ENCODE measurements around the gene NDUFB8.
"Not testable (repeated sequence)": the region's sequence is repeated elsewhere in the genome, so short reads cannot be mapped to it uniquely, and the experiment has no call there.

The NDUFB8 gene

DNA sequence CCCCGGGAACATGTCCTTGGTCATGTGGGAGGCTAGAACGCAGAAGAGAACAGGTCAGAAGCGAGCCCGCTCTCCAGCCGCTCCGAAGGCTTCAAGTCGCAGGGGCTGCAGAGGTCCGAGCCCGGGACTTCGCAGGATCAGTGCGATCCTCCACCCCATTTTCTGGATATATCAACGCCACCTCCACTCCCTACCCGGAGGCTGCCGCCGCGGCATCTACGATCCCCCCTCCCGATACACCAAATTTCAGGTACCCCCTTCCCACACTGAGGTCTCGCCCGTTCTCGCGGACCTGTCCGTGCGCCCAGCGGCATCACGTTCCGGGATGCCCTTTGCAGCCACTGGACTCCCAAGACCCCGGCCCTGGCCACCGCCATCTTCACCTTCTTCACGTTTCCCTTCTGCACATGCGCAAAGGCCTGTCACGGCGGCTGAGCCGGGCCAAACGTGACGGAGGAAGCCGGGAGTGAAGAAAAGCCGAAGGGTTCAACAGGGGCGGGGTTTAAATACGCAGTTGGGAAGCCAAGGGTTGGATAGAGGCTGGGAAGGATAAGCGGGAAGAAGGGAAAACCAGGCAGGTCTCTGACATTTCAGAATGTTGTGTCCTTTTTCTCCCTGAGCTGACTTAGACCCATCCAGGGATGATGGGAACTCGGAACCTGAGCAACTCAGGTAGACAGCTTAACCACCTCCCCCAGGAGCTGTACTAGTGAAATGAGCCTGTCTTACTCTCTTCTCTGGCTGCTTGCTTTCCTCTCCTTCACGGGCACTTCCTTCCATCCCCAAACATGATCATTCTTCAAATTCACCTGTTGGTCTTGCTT lies at the start of gene NDUFB8:
Gene NDUFB8, minus strand, starts transcription at position 397 of the 824 bp plus-strand sequence. Its CDS starts 20 bp downstream, at position 377.
- H3K4me3 ChIP-seq (replicated peaks in 1 of 2; ENCODE audit: low read depth in 2 of 2, low read length in 2 of 2), result peak within 1 kb of the TSS; percentile 98 to 99
- peak; percentile 85 to 90 for DNase-seq (ENCODE audit: low read depth in 2 of 2)
- TF ChIP-seq, protein P1, sequence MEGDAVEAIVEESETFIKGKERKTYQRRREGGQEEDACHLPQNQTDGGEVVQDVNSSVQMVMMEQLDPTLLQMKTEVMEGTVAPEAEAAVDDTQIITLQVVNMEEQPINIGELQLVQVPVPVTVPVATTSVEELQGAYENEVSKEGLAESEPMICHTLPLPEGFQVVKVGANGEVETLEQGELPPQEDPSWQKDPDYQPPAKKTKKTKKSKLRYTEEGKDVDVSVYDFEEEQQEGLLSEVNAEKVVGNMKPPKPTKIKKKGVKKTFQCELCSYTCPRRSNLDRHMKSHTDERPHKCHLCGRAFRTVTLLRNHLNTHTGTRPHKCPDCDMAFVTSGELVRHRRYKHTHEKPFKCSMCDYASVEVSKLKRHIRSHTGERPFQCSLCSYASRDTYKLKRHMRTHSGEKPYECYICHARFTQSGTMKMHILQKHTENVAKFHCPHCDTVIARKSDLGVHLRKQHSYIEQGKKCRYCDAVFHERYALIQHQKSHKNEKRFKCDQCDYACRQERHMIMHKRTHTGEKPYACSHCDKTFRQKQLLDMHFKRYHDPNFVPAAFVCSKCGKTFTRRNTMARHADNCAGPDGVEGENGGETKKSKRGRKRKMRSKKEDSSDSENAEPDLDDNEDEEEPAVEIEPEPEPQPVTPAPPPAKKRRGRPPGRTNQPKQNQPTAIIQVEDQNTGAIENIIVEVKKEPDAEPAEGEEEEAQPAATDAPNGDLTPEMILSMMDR (IDR thresholded peaks at IDR 0.05; ENCODE audit: low read depth, low read length), result no peak

DNA sequence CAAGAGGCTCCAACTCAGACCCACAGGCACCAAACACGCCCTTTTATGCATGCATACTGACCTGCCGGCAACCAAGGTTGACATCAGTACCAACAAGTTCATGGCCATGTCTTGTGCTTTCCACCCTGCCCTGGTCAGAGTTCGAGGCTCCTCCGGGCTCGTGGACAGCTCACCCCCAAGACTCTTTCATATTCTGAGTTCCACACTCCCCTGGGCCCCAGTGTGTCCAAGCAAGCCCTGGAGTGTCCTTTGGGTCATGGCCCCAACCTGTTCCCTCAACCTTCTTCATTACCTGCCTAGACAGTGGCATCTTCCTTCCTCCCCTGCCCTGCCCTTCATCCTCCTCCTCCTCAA lies 46.6 kb upstream of the NDUFB8 start:
- TF ChIP-seq, protein P1 (IDR thresholded peaks at IDR 0.05; ENCODE audit: low read depth, low read length), result no peak
- no peak overlapping the region for H3K4me3 ChIP-seq (replicated peaks in 1 of 2; ENCODE audit: low read depth in 2 of 2, low read length in 2 of 2)
- DNase-seq (ENCODE audit: low read depth in 2 of 2), result no peak

DNA sequence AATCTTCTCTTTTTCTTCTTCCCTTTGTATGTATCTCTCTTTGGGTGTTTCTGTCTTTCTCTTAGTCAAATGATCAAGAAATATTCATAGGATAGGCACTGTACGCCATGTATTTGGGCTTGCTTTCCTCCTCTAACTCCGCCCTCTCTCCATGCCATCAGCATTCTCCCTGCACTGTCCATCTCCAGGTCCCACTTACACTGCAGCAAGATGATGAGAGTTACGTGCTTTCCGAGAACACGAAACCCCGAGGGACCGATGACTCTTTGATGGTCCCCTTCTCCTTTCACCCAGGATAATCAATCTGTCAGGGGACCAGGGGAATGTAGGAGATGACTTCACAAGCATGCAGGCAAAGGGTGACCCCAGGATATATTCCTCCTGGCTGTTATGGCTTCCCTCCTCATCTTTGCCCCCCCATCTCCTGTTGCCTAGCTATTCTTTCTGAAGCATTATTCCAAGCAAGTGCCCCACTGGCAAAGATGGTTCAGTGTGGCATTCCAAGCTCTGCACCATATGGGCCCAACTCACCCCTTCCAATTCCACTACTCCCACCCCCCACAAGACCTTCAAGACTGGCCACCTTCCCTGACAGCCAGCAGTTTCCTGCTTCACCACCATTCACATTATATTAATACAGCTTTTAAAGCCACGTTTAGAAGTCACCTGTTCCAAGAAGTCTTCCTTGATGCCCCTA lies 46.1 kb upstream of the NDUFB8 start:
- no peak for DNase-seq (ENCODE audit: low read depth in 2 of 2)
- TF ChIP-seq, protein P1 (IDR thresholded peaks at IDR 0.05; ENCODE audit: low read depth, low read length), result no peak
- H3K4me3 ChIP-seq (replicated peaks in 1 of 2; ENCODE audit: low read depth in 2 of 2, low read length in 2 of 2), result no peak overlapping the region

GRCh38 chr10:100575146-100575545 lies 45.5 kb upstream of the NDUFB8 start:
- not testable (repeated sequence) for H3K4me3 ChIP-seq (replicated peaks in 1 of 2; ENCODE audit: low read depth in 2 of 2, low read length in 2 of 2); DNase-seq (ENCODE audit: low read depth in 2 of 2)

DNA sequence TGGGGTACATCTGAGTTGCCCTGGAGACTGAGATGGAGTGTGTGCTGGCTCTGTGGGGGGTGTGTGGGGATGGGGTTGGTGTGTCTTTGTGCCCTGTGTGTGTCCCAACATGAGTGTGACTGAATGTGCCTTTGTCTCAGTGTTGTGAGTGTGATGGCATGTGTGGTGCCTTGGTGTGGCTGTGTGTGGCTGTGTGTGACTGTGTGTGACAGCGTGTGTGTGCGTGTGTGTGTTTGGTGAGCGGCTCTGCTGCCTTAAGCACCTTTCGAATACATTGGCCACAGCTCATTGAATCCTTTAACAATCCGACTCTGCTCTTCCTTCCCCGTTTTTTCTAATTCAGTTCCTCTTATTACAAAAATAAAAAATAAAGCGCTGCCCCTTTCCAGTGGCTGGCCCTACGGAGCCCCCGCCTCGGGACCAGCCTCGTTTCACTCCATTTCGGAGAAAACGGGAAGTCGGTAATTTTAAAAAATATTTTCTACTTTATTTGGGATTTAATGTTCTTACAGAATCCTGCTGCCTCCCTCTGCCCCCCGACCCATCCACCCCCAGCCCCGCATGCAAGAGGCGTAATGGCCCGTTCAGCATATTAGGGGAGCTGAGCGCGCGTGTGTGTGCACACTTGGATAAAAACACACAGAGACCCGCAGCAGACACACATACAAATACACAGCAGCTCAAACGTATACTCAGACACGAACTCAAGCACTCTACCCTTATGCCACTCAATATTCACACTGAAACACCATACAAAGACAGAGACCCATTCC lies 41.6 kb upstream of the NDUFB8 start:
- no peak overlapping the region for H3K4me3 ChIP-seq (replicated peaks in 1 of 2; ENCODE audit: low read depth in 2 of 2, low read length in 2 of 2)
- DNase-seq (ENCODE audit: low read depth in 2 of 2), result no peak
- TF ChIP-seq, protein P1 (IDR thresholded peaks at IDR 0.05; ENCODE audit: low read depth, low read length), result no peak

- TF ChIP-seq, protein P1 (IDR thresholded peaks at IDR 0.05; ENCODE audit: low read depth, low read length), result no peak
- no peak overlapping the region for H3K4me3 ChIP-seq (replicated peaks in 1 of 2; ENCODE audit: low read depth in 2 of 2, low read length in 2 of 2)
- DNase-seq (ENCODE audit: low read depth in 2 of 2), result no peak
Measured at GRCh38 chr10:100570506-100570905, 40.8 kb upstream of the NDUFB8 start.
